Endothelial cell (in vitro differentiated cells): ENCODE data around the gene LST1. TPM values are rescaled to one million over a fixed set of nuclear protein-coding genes. Genes with fewer than 3 reads are reported as not detected.
A peak's percentile ranks its signal among the peaks of the same experiment; 100 is the strongest.

Experiments used
- DNase-seq: peaks from one replicate; pipeline ENCODE4 v3.0.0; 2021; ENCODE audit warnings: low spot score
- H3K27ac Mint-ChIP-seq: one replicate; pipeline ENCODE4 v1.8.0; 2021; ENCODE audit warnings: mixed read lengths, inconsistent platforms; ENCODE audit not compliant: unreplicated experiment
- H3K27me3 Mint-ChIP-seq: one replicate; pipeline ENCODE4 v1.8.0; 2021; ENCODE audit warnings: mild to moderate bottlenecking, moderate library complexity, mixed read lengths, inconsistent platforms; ENCODE audit not compliant: unreplicated experiment
- H3K36me3 Mint-ChIP-seq: one replicate; pipeline ENCODE4 v1.8.0; 2021; ENCODE audit warnings: mild to moderate bottlenecking, low read depth, mixed read lengths, inconsistent platforms; ENCODE audit not compliant: unreplicated experiment
- H3K4me1 Mint-ChIP-seq: one replicate; pipeline ENCODE4 v1.8.0; 2021; ENCODE audit warnings: mild to moderate bottlenecking, mixed read lengths, inconsistent platforms; ENCODE audit not compliant: unreplicated experiment
- H3K4me3 Mint-ChIP-seq: one replicate; pipeline ENCODE4 v1.8.0; 2021; ENCODE audit warnings: mild to moderate bottlenecking, mixed read lengths, inconsistent platforms; ENCODE audit not compliant: unreplicated experiment
- H3K9me3 Mint-ChIP-seq: one replicate; pipeline ENCODE4 v1.8.0; 2021; ENCODE audit warnings: mixed read lengths, inconsistent platforms; ENCODE audit not compliant: unreplicated experiment
- microRNA-seq: library from miRNA; unstranded; fragments of <30 nt; microRNA quantifications from one replicate; pipeline ENCODE4, GENCODE V29; 2020; ENCODE audit not compliant: unreplicated experiment
- total RNA-seq: library from RNA; stranded (reverse); fragmentation: NEBNext Ultra II Directional; extraction: Animal tissue kit (Norgen Biotek cat#: 25700); gene quantifications from one replicate; pipeline ENCODE4 v1.2.1, GENCODE V29; 2021; ENCODE audit not compliant: unreplicated experiment
- TF ChIP-seq, protein P1 (sequence below): fragments of 200-600 bp; sonication (generic); IDR thresholded peaks from one replicate; pipeline ENCODE4 v1.5.0; 2021; ENCODE audit warnings: antibody characterized with exemption; ENCODE audit not compliant: unreplicated experiment

Gene LST1
- total RNA-seq, 1 donor from 2014 or later = 1.7 TPM

DNA sequence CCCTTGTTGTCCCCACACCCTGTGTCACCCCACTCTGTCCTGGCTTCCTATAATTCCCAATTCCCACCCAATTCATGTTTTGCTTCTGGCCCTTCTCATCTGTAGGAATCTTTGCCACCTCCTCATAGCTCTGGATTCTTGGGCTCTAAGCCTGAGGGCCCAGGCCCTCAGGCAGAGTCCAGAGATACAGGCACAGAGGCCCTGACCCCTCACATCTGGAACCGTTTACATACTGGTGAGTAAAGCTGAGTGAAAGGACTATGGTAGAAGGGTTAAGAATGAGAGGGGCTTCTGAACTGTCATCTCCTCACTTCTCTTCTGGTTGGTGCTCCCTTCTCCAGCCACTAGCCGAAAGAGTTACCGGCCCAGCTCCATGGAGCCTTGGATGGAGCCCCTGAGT lies 48.1 kb downstream of the LST1 start:
- peaks cover 35% of the 10 kb centered on the region for H3K36me3 Mint-ChIP-seq
- H3K4me1 Mint-ChIP-seq = no peaks in the 10 kb centered on the region
- H3K27ac Mint-ChIP-seq = no peak overlapping the region
- TF ChIP-seq, protein P1, sequence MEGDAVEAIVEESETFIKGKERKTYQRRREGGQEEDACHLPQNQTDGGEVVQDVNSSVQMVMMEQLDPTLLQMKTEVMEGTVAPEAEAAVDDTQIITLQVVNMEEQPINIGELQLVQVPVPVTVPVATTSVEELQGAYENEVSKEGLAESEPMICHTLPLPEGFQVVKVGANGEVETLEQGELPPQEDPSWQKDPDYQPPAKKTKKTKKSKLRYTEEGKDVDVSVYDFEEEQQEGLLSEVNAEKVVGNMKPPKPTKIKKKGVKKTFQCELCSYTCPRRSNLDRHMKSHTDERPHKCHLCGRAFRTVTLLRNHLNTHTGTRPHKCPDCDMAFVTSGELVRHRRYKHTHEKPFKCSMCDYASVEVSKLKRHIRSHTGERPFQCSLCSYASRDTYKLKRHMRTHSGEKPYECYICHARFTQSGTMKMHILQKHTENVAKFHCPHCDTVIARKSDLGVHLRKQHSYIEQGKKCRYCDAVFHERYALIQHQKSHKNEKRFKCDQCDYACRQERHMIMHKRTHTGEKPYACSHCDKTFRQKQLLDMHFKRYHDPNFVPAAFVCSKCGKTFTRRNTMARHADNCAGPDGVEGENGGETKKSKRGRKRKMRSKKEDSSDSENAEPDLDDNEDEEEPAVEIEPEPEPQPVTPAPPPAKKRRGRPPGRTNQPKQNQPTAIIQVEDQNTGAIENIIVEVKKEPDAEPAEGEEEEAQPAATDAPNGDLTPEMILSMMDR = no peak
- H3K9me3 Mint-ChIP-seq = no peaks in the 10 kb centered on the region
- DNase-seq = no peak
- no peak overlapping the region for H3K4me3 Mint-ChIP-seq
- peaks cover 12% of the 10 kb centered on the region for H3K27me3 Mint-ChIP-seq

DNA sequence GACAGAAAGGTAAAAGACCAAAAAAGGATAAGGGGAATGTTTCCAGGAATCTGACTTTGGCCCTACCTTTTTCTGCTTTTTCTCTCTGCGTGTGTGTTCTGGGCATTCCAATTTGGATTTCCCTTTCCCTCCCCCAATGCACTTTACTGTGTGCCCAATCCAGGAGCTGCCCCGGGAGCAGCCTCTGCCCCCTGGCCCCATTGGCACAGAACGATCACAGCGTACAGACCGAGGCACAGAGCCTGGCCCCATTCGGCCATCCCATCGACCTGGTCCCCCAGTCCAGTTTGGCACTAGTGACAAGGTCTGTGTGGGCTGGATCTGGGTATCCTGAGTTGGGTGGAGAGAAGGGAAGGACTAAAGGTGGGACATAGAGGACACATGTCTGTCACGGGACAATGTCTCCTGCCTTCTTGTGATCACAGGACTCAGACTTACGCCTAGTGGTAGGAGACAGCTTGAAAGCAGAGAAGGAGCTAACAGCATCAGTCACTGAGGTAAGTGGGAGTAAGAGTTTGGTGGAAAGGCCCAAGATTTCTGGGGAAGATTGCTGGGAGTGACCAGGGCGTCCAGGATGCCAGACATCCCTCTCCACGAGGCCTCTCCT lies 49.0 kb downstream of the LST1 start:
- TF ChIP-seq, protein P1 = no peak
- Mint-ChIP-seq H3K36me3 (peaks cover 31% of the 10 kb centered on the region), H3K27ac (no peak overlapping the region), H3K4me1 (no peaks in the 10 kb centered on the region), H3K4me3 (no peak overlapping the region), H3K27me3 (peaks cover 12% of the 10 kb centered on the region), H3K9me3 (no peaks in the 10 kb centered on the region)
- DNase-seq = no peak

GRCh38 chr6:31636698-31637596 lies 50.9 kb downstream of the LST1 start:
- TF ChIP-seq, protein P1 = no peak
- no peaks in the 10 kb centered on the region for H3K9me3 Mint-ChIP-seq
- no peak for DNase-seq
- H3K27me3 Mint-ChIP-seq = peaks cover 12% of the 10 kb centered on the region
- no peak overlapping the region for H3K27ac Mint-ChIP-seq
- H3K4me1 Mint-ChIP-seq = no peaks in the 10 kb centered on the region
- H3K36me3 Mint-ChIP-seq = peaks cover 35% of the 10 kb centered on the region
- H3K4me3 Mint-ChIP-seq = peak overlapping the region; percentile 60

Small RNAs within 50 kb of the gene (microRNA-seq; reads per million reads assigned to microRNA genes)
- 1.2 reads per million, percentile 17 among the genes with 10 or more reads in this experiment for gene MIR6832

Other genes starting within 250 kb of the LST1 start
- gene HLA-B, start 229.1 kb upstream of the LST1 start, total RNA-seq = 301 TPM
- gene MICA, start 182.7 kb upstream of the LST1 start, total RNA-seq = 16.6 TPM
- gene MICB, start 88.1 kb upstream of the LST1 start, total RNA-seq = 3.6 TPM
- not detected for gene MCCD1, start 57.3 kb upstream of the LST1 start, total RNA-seq
- gene DDX39B, start 44.3 kb upstream of the LST1 start, total RNA-seq = 336 TPM
- 1.8 TPM for gene ATP6V1G2, start 39.7 kb upstream of the LST1 start, total RNA-seq
- gene NFKBIL1, start 38.7 kb upstream of the LST1 start, total RNA-seq = 13.4 TPM
- gene LTA, start 14.0 kb upstream of the LST1 start, total RNA-seq = not detected
- not detected for gene TNF, start 10.7 kb upstream of the LST1 start, total RNA-seq
- gene LTB, start 3.9 kb upstream of the LST1 start, total RNA-seq = not detected
- not detected for gene NCR3, start 6.7 kb downstream of the LST1 start, total RNA-seq
- gene AIF1, start 29.0 kb downstream of the LST1 start, total RNA-seq = 22.8 TPM
- 149 TPM for gene PRRC2A, start 34.4 kb downstream of the LST1 start, total RNA-seq
- gene BAG6, start 66.4 kb downstream of the LST1 start, total RNA-seq = 312 TPM
- 0.92 TPM for gene APOM, start 69.6 kb downstream of the LST1 start, total RNA-seq
- 13.1 TPM for gene C6orf47, start 74.5 kb downstream of the LST1 start, total RNA-seq
- gene GPANK1, start 78.7 kb downstream of the LST1 start, total RNA-seq = 8.9 TPM
- gene CSNK2B, start 79.8 kb downstream of the LST1 start, total RNA-seq = 164 TPM
- gene LY6G5B, start 83.7 kb downstream of the LST1 start, total RNA-seq = 16.3 TPM
- gene LY6G5C, start 94.8 kb downstream of the LST1 start, total RNA-seq = 22.0 TPM
- gene ABHD16A, start 117.0 kb downstream of the LST1 start, total RNA-seq = 54.7 TPM
- gene LY6G6F, start 120.6 kb downstream of the LST1 start, total RNA-seq = not detected
- not detected for gene LY6G6D, start 129.1 kb downstream of the LST1 start, total RNA-seq
- 0.28 TPM for gene LY6G6C, start 135.5 kb downstream of the LST1 start, total RNA-seq
- not detected for gene MPIG6B, start 137.1 kb downstream of the LST1 start, total RNA-seq
- gene DDAH2, start 143.0 kb downstream of the LST1 start, total RNA-seq = 145 TPM
- 420 TPM for gene CLIC1, start 150.3 kb downstream of the LST1 start, total RNA-seq
- 16.1 TPM for gene MSH5, start 153.7 kb downstream of the LST1 start, total RNA-seq
- gene SAPCD1, start 176.4 kb downstream of the LST1 start, total RNA-seq = 2.4 TPM
- 0.74 TPM for gene VWA7, start 191.1 kb downstream of the LST1 start, total RNA-seq
- 53.0 TPM for gene VARS1, start 209.5 kb downstream of the LST1 start, total RNA-seq
- 57.1 TPM for gene LSM2, start 220.7 kb downstream of the LST1 start, total RNA-seq
- 0.82 TPM for gene HSPA1L, start 229.0 kb downstream of the LST1 start, total RNA-seq
- gene HSPA1A, start 229.3 kb downstream of the LST1 start, total RNA-seq = 27.2 TPM
- 19.8 TPM for gene HSPA1B, start 241.5 kb downstream of the LST1 start, total RNA-seq